ENCODE measurements around the gene SAMHD1.

DNA sequence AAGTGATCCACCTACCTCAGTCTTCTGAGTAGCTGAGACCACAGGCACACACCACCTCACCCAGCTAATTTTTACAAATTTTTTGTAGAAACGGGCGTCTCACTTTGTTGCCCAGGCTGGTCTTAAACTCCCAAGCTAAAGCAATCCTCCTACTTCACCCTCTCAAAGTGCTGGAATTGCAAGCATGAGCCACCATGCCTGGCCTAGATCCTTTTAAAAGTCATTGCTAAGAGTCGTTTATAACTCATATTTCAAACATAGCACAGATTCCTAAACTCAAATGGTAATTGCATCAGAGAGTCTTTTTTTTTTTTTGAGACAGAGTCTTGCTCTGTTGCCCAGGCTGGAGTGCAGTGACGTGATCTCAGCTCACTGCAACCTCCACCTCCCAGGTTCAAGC lies 7.7 kb upstream of the SAMHD1 start:
- TF ChIP-seq, protein P1, sequence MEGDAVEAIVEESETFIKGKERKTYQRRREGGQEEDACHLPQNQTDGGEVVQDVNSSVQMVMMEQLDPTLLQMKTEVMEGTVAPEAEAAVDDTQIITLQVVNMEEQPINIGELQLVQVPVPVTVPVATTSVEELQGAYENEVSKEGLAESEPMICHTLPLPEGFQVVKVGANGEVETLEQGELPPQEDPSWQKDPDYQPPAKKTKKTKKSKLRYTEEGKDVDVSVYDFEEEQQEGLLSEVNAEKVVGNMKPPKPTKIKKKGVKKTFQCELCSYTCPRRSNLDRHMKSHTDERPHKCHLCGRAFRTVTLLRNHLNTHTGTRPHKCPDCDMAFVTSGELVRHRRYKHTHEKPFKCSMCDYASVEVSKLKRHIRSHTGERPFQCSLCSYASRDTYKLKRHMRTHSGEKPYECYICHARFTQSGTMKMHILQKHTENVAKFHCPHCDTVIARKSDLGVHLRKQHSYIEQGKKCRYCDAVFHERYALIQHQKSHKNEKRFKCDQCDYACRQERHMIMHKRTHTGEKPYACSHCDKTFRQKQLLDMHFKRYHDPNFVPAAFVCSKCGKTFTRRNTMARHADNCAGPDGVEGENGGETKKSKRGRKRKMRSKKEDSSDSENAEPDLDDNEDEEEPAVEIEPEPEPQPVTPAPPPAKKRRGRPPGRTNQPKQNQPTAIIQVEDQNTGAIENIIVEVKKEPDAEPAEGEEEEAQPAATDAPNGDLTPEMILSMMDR (IDR thresholded peaks at IDR 0.05; ENCODE audit: borderline replicate concordance, extremely low read depth, low read length, poor library complexity, severe bottlenecking), result no peak
- no peak for TF ChIP-seq EZH2 (IDR thresholded peaks at IDR 0.05; ENCODE audit: borderline replicate concordance, low read depth, low read length, severe bottlenecking)

Data from DND-41 (cell line).